Glutamatergic neuron (in vitro differentiated cells): ENCODE results near the gene COL8A1. TPM values are rescaled to one million over a fixed set of nuclear protein-coding genes. Genes with fewer than 3 reads are reported as not detected.

Source experiments
- DNase-seq: peaks from one replicate; pipeline ENCODE4 v3.0.0; 2022
- H3K27ac Mint-ChIP-seq: one replicate; pipeline ENCODE4 v1.8.0; 2020; ENCODE audit warnings: mild to moderate bottlenecking, mixed read lengths, inconsistent platforms; ENCODE audit not compliant: unreplicated experiment
- H3K27me3 Mint-ChIP-seq: one replicate; pipeline ENCODE4 v1.8.0; 2020; ENCODE audit warnings: mild to moderate bottlenecking, moderate library complexity, mixed read lengths, inconsistent platforms; ENCODE audit not compliant: unreplicated experiment
- H3K36me3 Mint-ChIP-seq: one replicate; pipeline ENCODE4 v1.8.0; 2020; ENCODE audit warnings: mild to moderate bottlenecking, mixed read lengths, inconsistent platforms; ENCODE audit not compliant: unreplicated experiment
- H3K4me1 Mint-ChIP-seq: one replicate; pipeline ENCODE4 v1.8.0; 2020; ENCODE audit warnings: mild to moderate bottlenecking, low read depth, mixed read lengths, inconsistent platforms; ENCODE audit not compliant: unreplicated experiment
- H3K4me3 Mint-ChIP-seq: one replicate; pipeline ENCODE4 v1.8.0; 2020; ENCODE audit warnings: mild to moderate bottlenecking, mixed read lengths, inconsistent platforms; ENCODE audit not compliant: unreplicated experiment
- H3K9me3 Mint-ChIP-seq: one replicate; pipeline ENCODE4 v1.8.0; 2020; ENCODE audit warnings: mild to moderate bottlenecking, moderate library complexity, mixed read lengths, inconsistent platforms; ENCODE audit not compliant: unreplicated experiment
- total RNA-seq: library from RNA; stranded (reverse); fragmentation: NEBNext Ultra II Directional; extraction: Animal tissue kit (Norgen Biotek cat#: 25700); gene quantifications from one replicate; pipeline ENCODE4 v1.2.1, GENCODE V29; 2021; ENCODE audit not compliant: unreplicated experiment
- TF ChIP-seq, protein P1 (sequence below): fragments of 200-600 bp; sonication (generic); IDR thresholded peaks from one replicate; pipeline ENCODE4 v1.5.0; 2021; ENCODE audit not compliant: partially characterized antibody, unreplicated experiment

Gene COL8A1
- total RNA-seq, 1 donor from 2014 or later: 0.25 TPM

- DNase-seq: no peak
- TF ChIP-seq, protein P1, sequence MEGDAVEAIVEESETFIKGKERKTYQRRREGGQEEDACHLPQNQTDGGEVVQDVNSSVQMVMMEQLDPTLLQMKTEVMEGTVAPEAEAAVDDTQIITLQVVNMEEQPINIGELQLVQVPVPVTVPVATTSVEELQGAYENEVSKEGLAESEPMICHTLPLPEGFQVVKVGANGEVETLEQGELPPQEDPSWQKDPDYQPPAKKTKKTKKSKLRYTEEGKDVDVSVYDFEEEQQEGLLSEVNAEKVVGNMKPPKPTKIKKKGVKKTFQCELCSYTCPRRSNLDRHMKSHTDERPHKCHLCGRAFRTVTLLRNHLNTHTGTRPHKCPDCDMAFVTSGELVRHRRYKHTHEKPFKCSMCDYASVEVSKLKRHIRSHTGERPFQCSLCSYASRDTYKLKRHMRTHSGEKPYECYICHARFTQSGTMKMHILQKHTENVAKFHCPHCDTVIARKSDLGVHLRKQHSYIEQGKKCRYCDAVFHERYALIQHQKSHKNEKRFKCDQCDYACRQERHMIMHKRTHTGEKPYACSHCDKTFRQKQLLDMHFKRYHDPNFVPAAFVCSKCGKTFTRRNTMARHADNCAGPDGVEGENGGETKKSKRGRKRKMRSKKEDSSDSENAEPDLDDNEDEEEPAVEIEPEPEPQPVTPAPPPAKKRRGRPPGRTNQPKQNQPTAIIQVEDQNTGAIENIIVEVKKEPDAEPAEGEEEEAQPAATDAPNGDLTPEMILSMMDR: no peak
- H3K27me3 Mint-ChIP-seq: no peaks in the 10 kb centered on the region
Measured at GRCh38 chr3:99772171-99772570, 133.8 kb downstream of the COL8A1 start.

GRCh38 chr3:99772671-99773070 is 134.3 kb downstream of the COL8A1 start:
- TF ChIP-seq, protein P1: no peak
- Mint-ChIP-seq H3K36me3 (no peaks in the 10 kb centered on the region), H3K27ac (no peak overlapping the region), H3K4me3 (no peak overlapping the region), H3K27me3 (no peaks in the 10 kb centered on the region), H3K9me3 (peaks cover 2% of the 10 kb centered on the region), H3K4me1 (no peaks in the 10 kb centered on the region)
- no peak for DNase-seq

More at GRCh38 chr3:99772171-99772570, 133.8 kb downstream of the COL8A1 start:
- Mint-ChIP-seq H3K27ac (no peak overlapping the region), H3K9me3 (peaks cover 2% of the 10 kb centered on the region), H3K4me3 (no peak overlapping the region), H3K4me1 (no peaks in the 10 kb centered on the region), H3K36me3 (no peaks in the 10 kb centered on the region)

DNA sequence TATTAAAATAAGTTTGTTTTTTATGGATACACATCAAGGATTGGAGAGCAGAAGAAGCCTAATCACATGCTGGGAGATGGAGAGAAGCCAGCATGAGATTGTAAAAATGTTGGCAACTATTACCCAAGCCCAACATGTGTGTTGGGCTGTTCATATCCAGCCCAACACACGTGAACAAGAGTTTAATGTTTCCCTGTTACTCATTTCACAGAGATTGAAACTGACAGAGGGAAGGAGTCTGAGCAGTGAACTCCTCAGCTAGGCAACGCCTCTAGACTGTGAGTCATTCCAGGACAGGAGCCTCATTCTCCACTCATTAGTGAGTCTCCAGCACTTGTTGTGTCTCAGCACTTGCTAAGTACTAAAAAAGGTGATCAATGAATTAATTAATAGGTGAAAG is 136.1 kb downstream of the COL8A1 start:
- H3K27me3 Mint-ChIP-seq: no peaks in the 10 kb centered on the region
- no peak overlapping the region for H3K27ac Mint-ChIP-seq
- TF ChIP-seq, protein P1: no peak
- no peak overlapping the region for H3K4me3 Mint-ChIP-seq
- peaks cover 2% of the 10 kb centered on the region for H3K9me3 Mint-ChIP-seq
- H3K4me1 Mint-ChIP-seq: no peaks in the 10 kb centered on the region
- no peak for DNase-seq
- H3K36me3 Mint-ChIP-seq: no peaks in the 10 kb centered on the region

GRCh38 chr3:99776516-99777209 is 138.3 kb downstream of the COL8A1 start:
- Mint-ChIP-seq H3K4me1 (no peaks in the 10 kb centered on the region), H3K36me3 (no peaks in the 10 kb centered on the region), H3K4me3 (no peak overlapping the region), H3K9me3 (no peaks in the 10 kb centered on the region), H3K27ac (no peak overlapping the region), H3K27me3 (no peaks in the 10 kb centered on the region)
- DNase-seq: no peak
- TF ChIP-seq, protein P1: no peak

DNA sequence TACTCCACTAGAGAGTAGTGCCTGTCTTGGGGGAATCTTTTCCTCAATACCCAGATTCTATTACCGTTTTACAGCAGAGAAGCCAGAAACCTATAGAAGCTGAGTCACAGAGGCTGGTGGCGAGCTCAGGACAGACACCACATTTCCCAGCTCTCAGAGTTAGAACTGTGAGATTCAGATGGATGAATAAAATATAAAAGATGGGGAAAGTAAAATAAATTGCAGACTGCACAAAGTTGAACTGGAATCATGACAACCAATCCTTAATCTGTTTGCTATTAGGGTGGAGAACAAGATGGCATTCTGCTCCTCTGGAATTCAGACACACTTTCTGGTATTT is 138.8 kb downstream of the COL8A1 start:
- H3K27ac Mint-ChIP-seq: no peak overlapping the region
- H3K4me1 Mint-ChIP-seq: no peaks in the 10 kb centered on the region
- TF ChIP-seq, protein P1: no peak
- H3K36me3 Mint-ChIP-seq: no peaks in the 10 kb centered on the region
- no peak for DNase-seq
- no peak overlapping the region for H3K4me3 Mint-ChIP-seq
- H3K9me3 Mint-ChIP-seq: no peaks in the 10 kb centered on the region
- no peaks in the 10 kb centered on the region for H3K27me3 Mint-ChIP-seq
